ENCODE measurements around the gene NIBAN1. TPM values are rescaled to one million over a fixed set of nuclear protein-coding genes. Genes with fewer than 3 reads are reported as not detected.

NIBAN1 gene
- total and polyA plus RNA-seq, 2 experiments from 2014 or later = 6.9 to 11.1 TPM

DNA sequence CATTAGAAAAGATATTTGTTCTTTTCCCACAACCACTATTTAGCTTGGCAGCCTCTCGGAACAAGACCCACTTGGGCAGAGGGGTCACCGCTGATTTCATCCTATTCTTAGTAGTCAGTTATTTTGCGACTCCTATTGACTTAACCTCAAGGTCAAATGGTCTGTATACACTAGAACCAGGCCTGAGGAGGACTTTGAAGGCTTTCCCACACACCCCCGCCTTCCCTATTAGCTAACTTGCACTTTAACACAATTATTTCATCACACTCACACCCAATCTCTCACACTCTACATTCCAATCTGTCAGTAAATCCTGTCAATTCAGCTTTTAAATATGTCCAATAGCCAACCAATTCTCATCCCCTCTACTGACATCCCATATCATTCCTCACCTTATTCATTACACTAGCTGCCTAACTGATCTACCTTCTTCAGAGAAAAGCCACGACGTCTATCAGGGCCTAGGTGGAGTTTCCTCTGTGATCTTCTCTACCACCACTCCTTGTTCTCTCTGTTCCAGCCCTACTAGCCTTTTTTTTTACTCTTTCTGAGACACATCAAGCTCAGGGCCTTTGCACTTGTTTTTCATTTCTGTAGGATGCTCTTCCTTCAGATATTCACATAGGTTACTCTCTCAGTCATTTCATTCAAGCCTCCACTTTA is 1.0 kb upstream of the NIBAN1 start:
- DNase-seq (ENCODE audit: low spot score) = no peak
- Histone ChIP-seq H3K4me1 (ENCODE audit: insufficient read depth) (peaks cover 5% of the 10 kb centered on the region), H3K4me3 (no peak overlapping the region), H3K9me3 (ENCODE audit: low read depth) (no peaks in the 10 kb centered on the region), H2AFZ (no peak overlapping the region), H4K20me1 (ENCODE audit: insufficient read depth, poor library complexity, severe bottlenecking) (no peaks in the 10 kb centered on the region), H3K27me3 (peaks cover 33% of the 10 kb centered on the region), H3K36me3 (replicated peaks; ENCODE audit: insufficient read depth, low read depth) (no peaks in the 10 kb centered on the region), H3K27ac (no peak overlapping the region), H3K9me2 (replicated peaks; ENCODE audit: insufficient read depth) (no peaks in the 10 kb centered on the region), H3K79me2 (no peaks in the 10 kb centered on the region), H3K4me2 (peak overlapping the region; percentile 94)
- no peak for TF ChIP-seq EZH2phosphoT487 (IDR thresholded peaks at IDR 0.05; ENCODE audit: low read depth, severe bottlenecking, unreplicated experiment)
- TF ChIP-seq, protein P1, sequence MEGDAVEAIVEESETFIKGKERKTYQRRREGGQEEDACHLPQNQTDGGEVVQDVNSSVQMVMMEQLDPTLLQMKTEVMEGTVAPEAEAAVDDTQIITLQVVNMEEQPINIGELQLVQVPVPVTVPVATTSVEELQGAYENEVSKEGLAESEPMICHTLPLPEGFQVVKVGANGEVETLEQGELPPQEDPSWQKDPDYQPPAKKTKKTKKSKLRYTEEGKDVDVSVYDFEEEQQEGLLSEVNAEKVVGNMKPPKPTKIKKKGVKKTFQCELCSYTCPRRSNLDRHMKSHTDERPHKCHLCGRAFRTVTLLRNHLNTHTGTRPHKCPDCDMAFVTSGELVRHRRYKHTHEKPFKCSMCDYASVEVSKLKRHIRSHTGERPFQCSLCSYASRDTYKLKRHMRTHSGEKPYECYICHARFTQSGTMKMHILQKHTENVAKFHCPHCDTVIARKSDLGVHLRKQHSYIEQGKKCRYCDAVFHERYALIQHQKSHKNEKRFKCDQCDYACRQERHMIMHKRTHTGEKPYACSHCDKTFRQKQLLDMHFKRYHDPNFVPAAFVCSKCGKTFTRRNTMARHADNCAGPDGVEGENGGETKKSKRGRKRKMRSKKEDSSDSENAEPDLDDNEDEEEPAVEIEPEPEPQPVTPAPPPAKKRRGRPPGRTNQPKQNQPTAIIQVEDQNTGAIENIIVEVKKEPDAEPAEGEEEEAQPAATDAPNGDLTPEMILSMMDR (IDR thresholded peaks at IDR 0.05; ENCODE audit: poor library complexity) = no peak
- TF ChIP-seq EZH2 (IDR thresholded peaks at IDR 0.05; ENCODE audit: borderline replicate concordance) = no peak
- 72% methylated on average over 6 of the region's 6 CpGs for WGBS (ENCODE audit: low lambda C conversion rate, missing lambda C conversion rate)

DNA sequence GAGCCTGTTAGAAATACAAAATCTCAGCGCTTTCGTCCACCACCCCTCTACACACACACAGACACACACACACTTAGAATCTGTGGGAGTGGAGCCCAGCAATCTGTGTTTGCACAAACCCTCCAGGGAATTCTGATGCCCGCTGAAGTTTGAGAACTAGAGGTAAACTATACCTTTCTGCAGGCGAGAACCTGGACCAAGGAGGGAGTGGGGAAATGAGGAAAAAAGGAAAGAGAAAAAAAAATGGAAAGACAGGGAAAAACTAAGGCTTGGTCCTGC is 468 bp upstream of the NIBAN1 start:
- H3K36me3 ChIP-seq (replicated peaks; ENCODE audit: insufficient read depth, low read depth) = no peaks in the 10 kb centered on the region
- peak overlapping the region; percentile 50 for H2AFZ ChIP-seq
- no peak for DNase-seq (ENCODE audit: low spot score)
- H3K27ac ChIP-seq = no peak overlapping the region
- H3K4me3 ChIP-seq = no peak overlapping the region
- H3K4me1 ChIP-seq (ENCODE audit: insufficient read depth) = peaks cover 5% of the 10 kb centered on the region
- peaks cover 33% of the 10 kb centered on the region for H3K27me3 ChIP-seq
- no peaks in the 10 kb centered on the region for H3K9me3 ChIP-seq (ENCODE audit: low read depth)
- no peaks in the 10 kb centered on the region for H3K79me2 ChIP-seq
- H3K4me2 ChIP-seq = peak overlapping the region; percentile 94
- H3K9me2 ChIP-seq (replicated peaks; ENCODE audit: insufficient read depth) = no peaks in the 10 kb centered on the region
- no peaks in the 10 kb centered on the region for H4K20me1 ChIP-seq (ENCODE audit: insufficient read depth, poor library complexity, severe bottlenecking)
- 59% methylated on average over 4 of the region's 4 CpGs for WGBS (ENCODE audit: low lambda C conversion rate, missing lambda C conversion rate)
- no peak for TF ChIP-seq EZH2phosphoT487 (IDR thresholded peaks at IDR 0.05; ENCODE audit: low read depth, severe bottlenecking, unreplicated experiment)
- TF ChIP-seq EZH2 (IDR thresholded peaks at IDR 0.05; ENCODE audit: borderline replicate concordance) = no peak
- TF ChIP-seq, protein P1 (IDR thresholded peaks at IDR 0.05; ENCODE audit: poor library complexity) = no peak

DNA sequence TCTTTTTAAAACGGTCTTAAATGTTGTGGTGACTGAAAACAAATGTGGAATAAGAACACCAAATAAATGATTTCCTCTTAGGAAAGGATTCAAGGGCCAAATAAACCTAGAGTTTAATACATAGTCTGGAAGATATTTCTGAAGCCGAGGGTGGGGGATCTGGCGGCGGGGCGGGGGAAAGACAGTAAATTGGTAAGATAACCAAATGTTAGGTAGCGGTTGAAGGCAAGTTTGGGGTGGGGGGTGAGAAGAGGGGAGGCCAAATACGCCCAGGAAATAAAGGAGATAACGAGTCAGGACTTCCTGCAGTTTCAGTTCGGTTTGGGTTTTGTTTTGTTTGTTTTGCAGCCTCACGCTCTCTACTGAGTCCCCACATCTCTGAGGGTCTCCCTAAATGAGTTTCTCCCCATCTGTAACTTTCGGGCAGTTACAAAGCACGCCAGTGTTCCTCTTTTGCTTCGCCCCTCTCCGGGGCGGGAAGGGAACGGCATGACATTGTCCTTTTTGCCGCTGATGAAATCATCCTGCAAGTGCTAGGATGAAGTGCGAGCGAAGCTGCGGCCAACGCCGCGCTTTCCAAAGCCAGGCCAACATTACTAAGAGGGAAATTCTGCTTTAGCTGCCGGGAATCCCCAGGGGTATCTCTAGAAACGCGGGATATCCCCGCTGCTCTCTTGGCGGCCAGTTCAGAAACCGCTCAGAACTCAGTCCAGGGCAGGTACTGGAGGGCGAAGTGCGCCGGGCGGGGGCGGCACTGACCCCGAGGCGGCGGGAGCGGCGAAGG is 844 bp downstream of the NIBAN1 start:
- H4K20me1 ChIP-seq (ENCODE audit: insufficient read depth, poor library complexity, severe bottlenecking) = no peaks in the 10 kb centered on the region
- H3K79me2 ChIP-seq = no peaks in the 10 kb centered on the region
- no peak overlapping the region for H3K27ac ChIP-seq
- no peaks in the 10 kb centered on the region for H3K9me3 ChIP-seq (ENCODE audit: low read depth)
- no peaks in the 10 kb centered on the region for H3K9me2 ChIP-seq (replicated peaks; ENCODE audit: insufficient read depth)
- peaks cover 5% of the 10 kb centered on the region for H3K4me1 ChIP-seq (ENCODE audit: insufficient read depth)
- peaks cover 33% of the 10 kb centered on the region for H3K27me3 ChIP-seq
- TF ChIP-seq EZH2phosphoT487 (IDR thresholded peaks at IDR 0.05; ENCODE audit: low read depth, severe bottlenecking, unreplicated experiment) (no peak), EZH2 (IDR thresholded peaks at IDR 0.05; ENCODE audit: borderline replicate concordance) (no peak)
- TF ChIP-seq, protein P1 (IDR thresholded peaks at IDR 0.05; ENCODE audit: poor library complexity) = no peak
- peak overlapping the region; percentile 94 for H3K4me2 ChIP-seq
- peak overlapping the region; percentile 73 for H3K4me3 ChIP-seq
- DNase-seq (ENCODE audit: low spot score) = peak; percentile 60
- WGBS (ENCODE audit: low lambda C conversion rate, missing lambda C conversion rate) = 5% methylated on average over 38 of the region's 39 CpGs
- peak overlapping the region; percentile 50 for H2AFZ ChIP-seq
- no peaks in the 10 kb centered on the region for H3K36me3 ChIP-seq (replicated peaks; ENCODE audit: insufficient read depth, low read depth)
